Testis (tissue), 2 donors: Measurements from ENCODE around the gene DCP1A.

Source experiments
- POLR2A ChIP-seq: fragments of 450-650 bp; IDR thresholded peaks from one replicate; pipeline ENCODE4 v1.6.1; 2017; ENCODE audit warnings: antibody characterized with exemption, mild to moderate bottlenecking, moderate library complexity
- TF ChIP-seq, protein P1 (sequence below), 3 experiments: fragments of 450-650 bp in 2 of 3; fragments of 200-600 bp in 1 of 3; sonication (generic) in 1 of 3; IDR thresholded peaks; one replicate each; pipeline ENCODE4 v1.5.1; 2016 to 2019; ENCODE audit warnings: antibody characterized with exemption in 3 of 3, mild to moderate bottlenecking in 2 of 3, moderate library complexity in 1 of 3

DNA sequence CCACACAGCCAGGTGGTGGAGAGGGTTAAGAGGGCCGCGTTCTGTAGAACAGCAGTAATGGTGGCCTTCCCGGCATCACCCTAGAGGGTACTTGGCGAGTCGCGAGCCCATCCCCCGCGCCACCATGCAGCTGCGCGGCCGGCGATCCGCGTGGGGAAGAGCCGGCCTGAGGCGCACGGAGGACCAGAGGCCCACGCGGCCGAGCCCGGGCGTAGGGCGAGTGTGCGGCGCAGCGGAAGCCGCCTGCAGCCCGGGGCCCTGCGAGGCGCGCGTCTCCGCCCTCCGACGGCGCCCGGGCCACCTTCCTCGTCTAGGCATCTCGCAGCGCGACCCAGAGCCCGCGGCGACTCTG is 91.9 kb downstream of the DCP1A start:
- TF ChIP-seq POLR2A = no peak
- TF ChIP-seq, protein P1, sequence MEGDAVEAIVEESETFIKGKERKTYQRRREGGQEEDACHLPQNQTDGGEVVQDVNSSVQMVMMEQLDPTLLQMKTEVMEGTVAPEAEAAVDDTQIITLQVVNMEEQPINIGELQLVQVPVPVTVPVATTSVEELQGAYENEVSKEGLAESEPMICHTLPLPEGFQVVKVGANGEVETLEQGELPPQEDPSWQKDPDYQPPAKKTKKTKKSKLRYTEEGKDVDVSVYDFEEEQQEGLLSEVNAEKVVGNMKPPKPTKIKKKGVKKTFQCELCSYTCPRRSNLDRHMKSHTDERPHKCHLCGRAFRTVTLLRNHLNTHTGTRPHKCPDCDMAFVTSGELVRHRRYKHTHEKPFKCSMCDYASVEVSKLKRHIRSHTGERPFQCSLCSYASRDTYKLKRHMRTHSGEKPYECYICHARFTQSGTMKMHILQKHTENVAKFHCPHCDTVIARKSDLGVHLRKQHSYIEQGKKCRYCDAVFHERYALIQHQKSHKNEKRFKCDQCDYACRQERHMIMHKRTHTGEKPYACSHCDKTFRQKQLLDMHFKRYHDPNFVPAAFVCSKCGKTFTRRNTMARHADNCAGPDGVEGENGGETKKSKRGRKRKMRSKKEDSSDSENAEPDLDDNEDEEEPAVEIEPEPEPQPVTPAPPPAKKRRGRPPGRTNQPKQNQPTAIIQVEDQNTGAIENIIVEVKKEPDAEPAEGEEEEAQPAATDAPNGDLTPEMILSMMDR (IDR thresholded peaks at IDR 0.05) = no peak
